ENCODE measurements around the gene PPM1E.

GRCh38 chr17:58783380-58783779 lies 27.7 kb downstream of the PPM1E start:
- TF ChIP-seq, protein P1, sequence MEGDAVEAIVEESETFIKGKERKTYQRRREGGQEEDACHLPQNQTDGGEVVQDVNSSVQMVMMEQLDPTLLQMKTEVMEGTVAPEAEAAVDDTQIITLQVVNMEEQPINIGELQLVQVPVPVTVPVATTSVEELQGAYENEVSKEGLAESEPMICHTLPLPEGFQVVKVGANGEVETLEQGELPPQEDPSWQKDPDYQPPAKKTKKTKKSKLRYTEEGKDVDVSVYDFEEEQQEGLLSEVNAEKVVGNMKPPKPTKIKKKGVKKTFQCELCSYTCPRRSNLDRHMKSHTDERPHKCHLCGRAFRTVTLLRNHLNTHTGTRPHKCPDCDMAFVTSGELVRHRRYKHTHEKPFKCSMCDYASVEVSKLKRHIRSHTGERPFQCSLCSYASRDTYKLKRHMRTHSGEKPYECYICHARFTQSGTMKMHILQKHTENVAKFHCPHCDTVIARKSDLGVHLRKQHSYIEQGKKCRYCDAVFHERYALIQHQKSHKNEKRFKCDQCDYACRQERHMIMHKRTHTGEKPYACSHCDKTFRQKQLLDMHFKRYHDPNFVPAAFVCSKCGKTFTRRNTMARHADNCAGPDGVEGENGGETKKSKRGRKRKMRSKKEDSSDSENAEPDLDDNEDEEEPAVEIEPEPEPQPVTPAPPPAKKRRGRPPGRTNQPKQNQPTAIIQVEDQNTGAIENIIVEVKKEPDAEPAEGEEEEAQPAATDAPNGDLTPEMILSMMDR (IDR thresholded peaks at IDR 0.05; ENCODE audit: low read depth, low read length), result no peak
- TF ChIP-seq EZH2phosphoT487 (IDR thresholded peaks at IDR 0.05; ENCODE audit: low read depth), result no peak

All from OCI-LY3 (cell line).